HG03432 (cell line): Measurements from ENCODE around the gene IRF2BP1.
A peak's percentile ranks its signal among the peaks of the same experiment; 100 is the strongest.
"Not testable (repeated sequence)": the region's sequence is repeated elsewhere in the genome, so short reads cannot be mapped to it uniquely, and the experiment has no call there.

Experiments
- ATAC-seq: cut with Tn5 transposase; IDR thresholded peaks from one replicate; pipeline ENCODE4 v1.9.1; 2021; ENCODE audit warnings: mild to moderate bottlenecking, moderate library complexity; ENCODE audit not compliant: unreplicated experiment

The IRF2BP1 gene

GRCh38 chr19:45902651-45903625 is 17.0 kb upstream of the IRF2BP1 start:
- ATAC-seq, result peak; percentile 77

- no peak for ATAC-seq
Measured at GRCh38 chr19:45901912-45902650, 16.1 kb upstream of the IRF2BP1 start, which contains the start of gene MYPOP. MYPOP (minus strand) TSS chr19:45902613; CDS start chr19:45901773, 840 bp downstream.

DNA sequence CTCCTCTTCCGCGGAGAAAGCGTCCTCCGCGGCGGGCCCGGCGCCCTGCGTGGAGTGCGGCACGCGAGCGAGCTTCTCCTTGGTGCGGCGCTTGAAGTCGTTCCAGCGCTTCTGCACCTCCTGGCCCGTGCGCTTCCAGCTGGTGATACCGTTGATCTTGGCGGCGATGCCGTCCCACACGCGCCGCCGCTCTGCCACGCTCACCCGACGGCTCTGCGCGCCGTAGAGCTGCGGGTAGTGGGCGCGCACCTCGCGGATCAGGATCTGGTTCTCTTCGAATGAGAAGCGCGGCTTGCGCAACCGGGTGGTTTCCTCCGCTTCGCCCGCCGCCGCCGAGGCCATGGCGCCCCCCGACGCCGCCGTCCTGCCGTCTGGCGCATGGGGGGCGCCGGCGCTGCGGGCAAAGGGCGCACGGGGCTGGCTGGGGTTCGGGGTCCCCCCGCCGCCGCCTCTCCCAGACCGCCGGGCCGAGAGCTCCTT is 15.5 kb upstream of the IRF2BP1 start:
- no peak for ATAC-seq

GRCh38 chr19:45900738-45901431 is 14.9 kb upstream of the IRF2BP1 start:
- ATAC-seq, result no peak

GRCh38 chr19:45899919-45900589 is 14.1 kb upstream of the IRF2BP1 start:
- ATAC-seq, result no peak

DNA sequence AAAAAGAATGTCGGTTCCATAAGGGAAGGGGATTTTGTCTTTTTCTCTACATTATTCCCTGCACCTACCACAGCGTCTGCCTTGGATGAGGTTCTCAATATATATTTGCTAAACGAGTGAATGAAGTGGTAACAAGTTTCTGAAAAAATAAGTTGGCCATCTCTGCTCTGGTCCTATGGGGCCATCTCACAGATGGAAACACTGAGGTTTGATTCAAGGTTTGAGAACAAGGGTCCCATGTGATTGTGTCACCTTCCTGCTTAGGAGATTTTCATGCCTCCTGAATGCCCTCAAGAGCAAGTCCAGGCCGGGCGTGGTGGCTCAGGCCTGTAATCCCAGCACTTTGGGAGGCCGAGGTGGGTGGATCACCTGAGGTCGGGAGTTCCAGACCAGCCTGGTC is 13.3 kb upstream of the IRF2BP1 start:
- no peak for ATAC-seq

GRCh38 chr19:45897261-45897812 is 11.4 kb upstream of the IRF2BP1 start:
- ATAC-seq, result no peak

DNA sequence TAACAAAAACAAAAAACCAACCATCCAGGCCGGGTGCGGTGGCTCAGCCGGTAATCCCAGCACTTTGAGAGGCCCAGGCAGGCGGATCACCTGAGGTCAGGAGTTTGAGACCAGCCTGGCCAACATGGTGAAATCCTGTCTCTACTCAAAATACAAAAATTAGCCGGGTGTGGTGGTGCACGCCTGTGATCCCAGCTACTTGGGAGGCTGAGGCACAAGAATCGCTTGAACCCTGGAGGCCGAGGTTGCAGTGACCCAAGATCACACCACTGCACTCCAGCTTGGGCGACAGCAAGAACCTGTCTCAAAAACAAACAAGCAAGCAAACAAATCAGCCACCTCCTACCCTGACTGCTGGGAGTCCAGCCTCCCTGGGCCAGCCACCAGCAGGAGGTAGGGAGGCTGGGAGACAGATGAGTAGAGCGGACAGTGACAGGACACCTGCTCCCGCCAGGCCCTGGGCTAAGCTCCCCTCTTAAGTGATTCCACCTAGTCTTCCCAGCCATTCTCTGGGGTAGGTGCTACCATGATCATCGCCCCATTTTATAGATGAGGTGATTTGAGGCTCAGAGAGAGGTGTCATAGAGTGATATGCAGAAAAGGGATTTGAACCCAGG is 10.2 kb upstream of the IRF2BP1 start:
- ATAC-seq, result not testable (repeated sequence)

DNA sequence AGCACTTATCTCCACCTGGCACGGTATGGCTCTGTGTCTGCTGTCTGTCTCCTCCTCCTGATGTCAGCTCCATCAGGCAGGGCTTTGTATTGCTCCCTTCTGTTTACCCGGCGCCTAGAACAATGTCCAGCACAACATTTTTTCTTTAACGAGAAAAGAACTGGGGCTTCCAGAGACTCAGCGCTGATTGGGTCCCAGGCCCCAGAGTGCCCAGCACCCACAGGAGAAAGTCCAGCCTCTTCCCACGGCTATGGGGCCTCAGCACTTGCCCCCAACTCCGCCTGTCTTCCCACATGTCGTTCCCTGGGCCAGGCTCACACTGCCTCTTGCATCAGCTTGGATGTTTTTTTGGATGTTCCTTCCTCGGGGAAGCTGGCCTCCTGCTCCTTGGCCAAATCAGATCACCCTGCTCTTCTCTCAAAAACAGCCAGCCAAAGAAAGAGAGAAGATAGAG is 9.6 kb upstream of the IRF2BP1 start:
- no peak for ATAC-seq

GRCh38 chr19:45890877-45891276 is 4.9 kb upstream of the IRF2BP1 start:
- ATAC-seq, result no peak

- ATAC-seq, result no peak
Measured at GRCh38 chr19:45889210-45889885, 3.4 kb upstream of the IRF2BP1 start.

DNA sequence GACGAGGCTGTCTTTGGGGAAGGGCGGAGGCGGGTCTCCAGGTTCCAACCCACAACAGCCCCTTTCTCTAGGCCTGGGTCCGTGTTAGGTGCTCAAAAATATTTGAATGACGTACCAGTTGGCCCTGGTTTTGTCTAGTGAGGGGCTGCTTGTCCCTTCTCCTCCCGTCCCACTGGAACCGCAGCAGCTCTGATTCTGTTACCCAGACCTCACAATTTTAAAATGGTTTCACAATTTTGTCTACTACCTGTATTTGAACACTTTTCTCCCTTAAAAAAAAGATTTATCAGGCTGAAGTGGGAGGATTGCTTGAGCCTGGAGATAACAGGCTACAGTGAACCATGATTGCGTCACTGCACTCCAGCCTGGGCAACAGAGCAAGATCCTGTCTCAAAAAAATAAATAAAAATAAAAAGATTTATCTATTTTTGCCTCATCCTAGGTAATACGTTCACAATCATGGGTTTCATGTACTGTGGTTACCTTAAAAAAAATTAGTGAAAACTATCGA is 1.3 kb upstream of the IRF2BP1 start:
- no peak for ATAC-seq

DNA sequence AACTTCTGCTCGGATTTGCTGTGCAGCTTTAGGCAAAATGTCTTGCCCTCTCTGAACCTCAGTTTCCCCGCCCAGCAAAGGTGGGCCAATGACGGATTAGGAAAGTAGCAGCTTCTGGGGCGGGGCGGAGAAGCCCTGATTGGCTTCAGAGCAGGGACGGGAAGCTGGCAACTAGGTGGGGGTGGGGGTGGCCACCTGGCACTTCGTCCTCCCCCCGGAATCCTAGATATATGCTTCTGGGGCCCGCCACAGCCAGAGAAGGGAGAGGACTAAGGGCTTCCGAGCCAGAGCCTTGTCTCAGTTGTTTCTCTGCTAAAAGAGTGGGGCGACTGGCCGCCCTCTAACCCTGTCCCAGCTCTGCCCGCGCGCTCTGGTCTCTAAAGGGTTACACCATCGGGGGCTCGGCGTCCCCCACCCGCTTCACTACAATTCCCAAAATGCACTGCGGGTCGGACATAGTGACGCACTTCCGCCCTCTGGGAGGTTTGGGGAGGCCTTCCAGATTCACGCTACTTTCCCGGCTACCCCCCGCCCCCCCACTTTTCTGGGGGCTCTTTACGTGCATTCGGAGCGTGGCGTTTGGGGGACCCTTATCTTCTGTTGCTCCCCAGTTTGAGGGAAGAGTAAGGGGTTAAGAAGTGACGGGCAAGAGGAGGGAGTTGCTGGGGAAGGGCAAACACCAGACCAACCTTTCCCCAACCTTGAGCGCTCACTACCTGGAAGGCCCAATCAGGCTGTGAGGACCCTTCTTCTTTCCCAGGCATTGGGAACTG is 672 bp upstream of the IRF2BP1 start:
- ATAC-seq, result peak; percentile 47

GRCh38 chr19:45884682-45885555 is 1.0 kb downstream of the IRF2BP1 start:
- ATAC-seq, result peak; percentile 4

GRCh38 chr19:45883881-45884681 is 1.9 kb downstream of the IRF2BP1 start:
- no peak for ATAC-seq

DNA sequence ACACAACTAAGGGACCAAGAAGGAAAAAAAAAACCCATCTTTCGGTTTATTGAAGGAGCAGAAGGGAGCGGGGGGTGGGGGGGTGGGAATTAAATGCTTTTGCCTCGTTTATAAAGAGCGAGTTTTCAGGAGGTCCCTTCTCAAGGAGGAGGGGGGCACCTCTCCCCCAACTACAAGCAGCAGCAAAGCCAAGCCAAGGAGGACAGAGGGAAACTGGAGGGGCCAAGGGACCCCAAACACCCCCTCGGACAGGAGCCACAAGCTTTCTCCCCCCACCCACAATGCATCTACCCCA is 2.4 kb downstream of the IRF2BP1 start:
- ATAC-seq, result no peak
